Erythroblast (primary cell): ENCODE data around the gene SYT9.

ENCODE experiments used
- DNase-seq, 2 experiments: peaks; one replicate each; lab custom pipeline; 2025; lab: John Stamatoyannopoulos, UW
- GATA1 ChIP-seq: IDR thresholded peaks from 2 replicates; pipeline ENCODE4 v1.6.1; 2011; ENCODE audit warnings: low read depth, mild to moderate bottlenecking, control low read depth, low read length, moderate library complexity
- POLR2A ChIP-seq: IDR thresholded peaks from 2 replicates; pipeline ENCODE4 v1.6.1; 2011; ENCODE audit warnings: mild to moderate bottlenecking, low read length

Gene SYT9

DNA sequence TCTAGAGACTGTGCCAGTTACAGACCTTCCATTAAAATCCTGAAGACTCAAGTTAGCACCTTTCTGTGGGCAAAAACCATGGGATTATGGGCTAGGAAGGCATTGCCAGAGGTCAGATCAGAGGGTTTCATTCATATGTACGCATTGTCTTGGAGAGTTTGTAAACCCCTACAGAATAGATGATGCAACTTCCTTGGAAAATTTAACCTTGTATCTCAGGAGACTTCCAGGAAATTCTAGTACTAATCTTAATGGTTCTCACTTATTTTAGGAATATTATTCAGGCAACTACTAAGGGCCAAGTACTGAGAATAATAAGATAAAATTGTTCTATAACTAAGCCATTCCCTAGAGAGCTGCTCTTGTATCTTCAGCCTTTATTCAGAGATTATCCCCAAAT, 240.5 kb downstream of the SYT9 start:
- no peak for DNase-seq
- TF ChIP-seq GATA1 (no peak), POLR2A (no peak)

GRCh38 chr11:7493670-7494069, 242.0 kb downstream of the SYT9 start:
- no peak for TF ChIP-seq GATA1
- no peak for TF ChIP-seq POLR2A
- DNase-seq, result no peak

- DNase-seq, result peak; percentile 6 to 43
- TF ChIP-seq GATA1 (no peak), POLR2A (no peak)
These were observed 242.5 kb downstream of the SYT9 start for GRCh38 chr11:7494086-7494745.

- DNase-seq, result peak; percentile 13 to 37
- TF ChIP-seq GATA1 (no peak), POLR2A (no peak)
These were observed 244.3 kb downstream of the SYT9 start for GRCh38 chr11:7495882-7496551.

DNA sequence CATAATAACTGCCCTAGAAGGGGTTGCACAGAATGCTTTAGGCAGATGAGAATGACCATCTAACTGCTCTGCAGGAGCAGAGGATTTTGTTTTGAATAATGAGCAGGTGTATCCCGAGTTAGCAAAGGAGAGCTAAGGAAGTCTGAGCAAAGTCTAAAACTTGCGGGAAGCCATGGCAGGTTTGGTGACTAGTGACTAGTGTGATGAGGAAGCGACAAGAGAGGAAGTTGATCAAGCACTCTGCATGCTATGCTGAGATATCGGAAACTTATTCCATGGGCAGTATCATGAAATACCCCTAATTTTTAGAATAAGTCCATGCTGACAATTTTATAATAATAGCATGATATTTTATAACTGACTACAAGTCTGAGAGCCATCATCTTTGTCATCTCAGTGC, 246.5 kb downstream of the SYT9 start:
- TF ChIP-seq GATA1 (no peak), POLR2A (no peak)
- no peak for DNase-seq

- no peak for DNase-seq
- TF ChIP-seq GATA1 (no peak), POLR2A (no peak)
These were observed 247.4 kb downstream of the SYT9 start for GRCh38 chr11:7499081-7499480.

- DNase-seq, result no peak
- TF ChIP-seq POLR2A (no peak), GATA1 (no peak)
These were observed 248.5 kb downstream of the SYT9 start for GRCh38 chr11:7500251-7500650.

DNA sequence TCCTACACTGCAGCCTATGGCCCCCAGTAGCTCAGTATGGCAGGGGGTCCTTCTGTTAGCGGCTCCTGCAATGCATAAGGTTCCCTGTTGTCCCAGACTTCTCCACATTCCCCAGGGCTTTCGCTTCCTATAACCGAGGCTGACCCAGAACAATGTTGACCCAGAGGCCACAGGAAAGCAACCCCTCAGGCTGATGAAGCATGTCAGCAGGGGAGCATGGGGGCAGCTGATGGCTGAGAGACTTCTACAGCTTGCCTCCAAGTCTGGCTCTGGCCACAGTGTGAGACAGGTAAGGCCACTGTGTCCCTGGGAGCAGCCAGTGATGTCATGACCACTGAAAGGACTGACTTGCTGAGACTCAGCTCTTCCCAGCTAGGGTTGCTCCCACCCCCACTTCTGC, 249.5 kb downstream of the SYT9 start:
- TF ChIP-seq POLR2A (no peak), GATA1 (no peak)
- no peak for DNase-seq

GRCh38 chr11:7501894-7502293, 250.2 kb downstream of the SYT9 start:
- no peak for TF ChIP-seq POLR2A
- TF ChIP-seq GATA1, result no peak
- no peak for DNase-seq

DNA sequence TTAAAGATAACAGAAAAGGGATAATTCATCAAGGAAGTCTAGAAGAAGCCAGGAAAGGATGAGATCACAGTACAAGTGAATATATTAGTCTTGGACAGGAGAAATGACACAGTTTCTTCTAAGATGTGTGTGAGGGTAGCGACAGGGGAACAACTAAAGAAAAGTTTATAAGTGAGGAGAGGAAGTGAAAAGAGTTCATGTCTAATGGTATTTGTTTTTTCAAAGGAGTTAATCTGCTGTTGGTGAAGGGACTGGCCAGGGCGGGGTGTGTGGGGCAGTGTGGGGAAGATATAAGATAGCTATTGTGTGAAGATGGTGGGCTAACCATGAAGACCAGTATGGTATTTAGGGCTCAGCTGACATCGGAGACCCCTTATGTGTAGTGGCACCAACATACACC, 254.5 kb downstream of the SYT9 start:
- DNase-seq, result no peak
- no peak for TF ChIP-seq GATA1
- TF ChIP-seq POLR2A, result no peak

GRCh38 chr11:7508087-7508486, 256.4 kb downstream of the SYT9 start:
- no peak for TF ChIP-seq GATA1
- TF ChIP-seq POLR2A, result no peak
- no peak for DNase-seq

GRCh38 chr11:7509966-7510365, 258.3 kb downstream of the SYT9 start:
- TF ChIP-seq POLR2A, result no peak
- TF ChIP-seq GATA1, result no peak
- DNase-seq, result no peak

DNA sequence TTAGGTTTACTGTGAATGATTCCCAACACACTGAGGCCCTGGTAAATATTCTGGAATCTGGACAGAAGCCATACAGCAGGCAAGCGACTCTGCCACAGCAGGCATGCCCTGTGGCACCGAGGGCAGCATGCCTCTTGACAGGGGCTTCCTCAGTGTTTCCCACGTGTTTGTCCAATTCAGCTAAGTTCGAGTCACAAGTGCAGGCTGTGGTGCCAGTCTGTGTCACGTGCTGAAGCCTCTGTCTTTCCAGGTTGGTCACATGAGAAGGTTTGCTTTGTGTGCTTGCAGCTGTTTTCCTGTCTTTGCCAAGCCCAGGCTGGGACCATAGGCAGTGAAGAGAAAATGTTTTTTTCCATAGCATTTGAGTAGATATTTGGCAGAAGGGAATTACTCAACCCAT, 259.7 kb downstream of the SYT9 start:
- TF ChIP-seq POLR2A, result no peak
- no peak for TF ChIP-seq GATA1
- DNase-seq, result no peak

DNA sequence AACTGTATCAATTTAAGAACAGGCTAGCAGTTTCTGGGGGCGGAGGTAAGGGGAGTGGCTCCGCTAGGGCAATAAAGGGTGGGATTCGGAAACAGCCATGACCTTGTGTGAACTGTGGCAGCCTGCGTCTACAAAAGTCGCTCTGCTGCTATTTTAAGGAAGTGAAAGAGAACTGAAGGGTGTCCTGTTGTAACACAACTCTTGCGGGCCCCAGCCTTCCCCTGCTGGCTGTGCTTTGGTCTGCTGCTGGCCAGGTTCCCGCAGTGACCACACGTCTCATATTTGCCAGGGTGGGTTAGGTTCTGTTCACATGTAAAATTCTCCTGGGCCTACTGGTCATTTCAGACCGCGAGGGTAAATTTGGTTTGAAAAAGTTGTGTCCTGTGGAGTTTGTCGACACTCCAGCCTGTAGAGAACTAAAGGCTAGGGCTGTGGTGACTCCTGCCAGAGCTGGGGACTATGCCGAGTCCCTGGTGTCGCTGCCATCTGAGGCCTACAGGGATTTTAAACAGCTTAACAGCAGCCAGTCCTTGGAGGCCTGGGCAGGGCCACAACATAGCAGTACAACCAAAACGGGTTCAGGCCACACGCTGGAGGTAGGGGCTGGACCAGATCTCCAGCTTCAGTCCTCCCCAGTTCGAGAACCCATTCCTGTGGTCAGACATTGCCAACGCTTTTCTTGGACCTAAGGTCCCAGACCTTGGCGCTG, 261.0 kb downstream of the SYT9 start:
- TF ChIP-seq GATA1 (no peak), POLR2A (no peak)
- DNase-seq, result no peak
